ENCODE data around the gene NAT8.
"Not testable (repeated sequence)": the region's sequence is repeated elsewhere in the genome, so short reads cannot be mapped to it uniquely, and the experiment has no call there.

DNA sequence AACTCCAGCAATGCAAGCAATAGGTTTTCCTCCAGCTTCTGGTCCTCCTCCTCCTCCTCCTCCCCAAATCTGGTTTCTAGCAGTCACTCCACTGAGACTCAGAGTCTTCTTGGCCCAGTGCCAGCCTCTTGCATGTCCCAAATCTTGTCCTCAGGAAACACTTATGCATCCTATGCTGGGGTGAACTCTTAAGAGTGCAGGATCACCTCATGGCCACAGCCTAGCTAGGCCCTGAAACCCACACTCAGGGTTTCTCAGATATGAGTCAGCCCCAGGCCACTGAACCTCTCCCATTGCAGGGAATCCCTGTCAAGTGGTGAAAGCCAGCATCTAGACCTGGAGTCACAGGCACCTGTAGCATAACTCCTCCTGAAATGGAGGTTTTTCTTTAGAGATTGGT is 18.2 kb downstream of the NAT8 start:
- not testable (repeated sequence) for TF ChIP-seq CTCF, POLR2A (IDR thresholded peaks at IDR 0.05)
